H1 (cell line): Measurements from ENCODE around the gene ALPI. TPM values are rescaled to one million over a fixed set of nuclear protein-coding genes. Genes with fewer than 3 reads are reported as not detected.

Experiments used
- CTCF ChIA-PET: fragments of 300-600 bp; sonication (Branson Sonifier 250); formaldehyde crosslinking; loops from one replicate; lab custom pipeline; 2021; ENCODE audit not compliant: partially characterized antibody; lab: Charles Lee
- POLR2A ChIA-PET: fragments of 300-600 bp; sonication (Branson Sonifier 250); formaldehyde crosslinking; loops from one replicate; lab custom pipeline; 2021; ENCODE audit warnings: inconsistent platforms; ENCODE audit not compliant: partially characterized antibody; lab: Charles Lee
- DNase-seq, 2 experiments: peaks; one replicate each; pipeline versions ENCODE4 v3.0.0 to v3.0.0-alpha.2; 2010 to 2022; ENCODE audit warnings: low spot score in 2 of 2, low read depth in 1 of 2, mixed read lengths in 1 of 2
- FAIRE-seq: peaks from 2 replicates; lab custom pipeline; 2011; peaks lifted over from hg19 to GRCh38; lab: Jason Lieb, UNC
- H2AFZ ChIP-seq: 2 replicates; pipeline ENCODE4 v1.8.1; 2012; ENCODE audit warnings: low read length, inconsistent platforms
- H2AK5ac ChIP-seq: 2 replicates; pipeline ENCODE4 v1.6.1; 2013; ENCODE audit warnings: low read depth, low read length
- H2BK120ac ChIP-seq: replicated peaks from 2 replicates; pipeline ENCODE3; 2013; ENCODE audit warnings: low read depth, low read length, inconsistent platforms
- H2BK12ac ChIP-seq: 2 replicates; pipeline ENCODE4 v1.6.1; 2013; ENCODE audit warnings: low read depth, low read length
- H2BK15ac ChIP-seq: 2 replicates; pipeline ENCODE4 v1.6.1; 2013; ENCODE audit warnings: low read length
- H2BK20ac ChIP-seq: 2 replicates; pipeline ENCODE4 v1.6.1; 2013; ENCODE audit warnings: low read length
- H2BK5ac ChIP-seq: 2 replicates; pipeline ENCODE4 v1.6.1; 2013; ENCODE audit warnings: low read depth, low read length
- H3K14ac ChIP-seq: 2 replicates; pipeline ENCODE4 v1.6.1; 2013; ENCODE audit warnings: inconsistent platforms; ENCODE audit not compliant: insufficient read length
- H3K18ac ChIP-seq: 2 replicates; pipeline ENCODE4 v1.6.1; 2013; ENCODE audit warnings: low read length; ENCODE audit errors: extremely low read depth
- H3K23ac ChIP-seq: 2 replicates; pipeline ENCODE4 v1.6.1; 2013; ENCODE audit warnings: inconsistent platforms; ENCODE audit not compliant: insufficient read length
- H3K23me2 ChIP-seq: 2 replicates; pipeline ENCODE4 v1.6.1; 2013; ENCODE audit warnings: low read depth, low read length
- H3K27ac ChIP-seq: 2 replicates; pipeline ENCODE4 v1.6.1; 2011; ENCODE audit warnings: low read depth, low read length, inconsistent platforms
- H3K27me3 ChIP-seq, 4 experiments: replicated peaks in 1 of 4; 1 replicate in 1 of 4; 2 replicates in 3 of 4; pipeline versions ENCODE4 v1.6.1 to v1.8.1; 2011 to 2013; ENCODE audit warnings: low read length in 3 of 4, mild to moderate bottlenecking in 3 of 4, inconsistent platforms in 2 of 4, mixed read lengths in 2 of 4, moderate library complexity in 1 of 4; ENCODE audit not compliant: control insufficient read depth in 3 of 4, insufficient read depth in 3 of 4; ENCODE audit errors: extremely low read depth in 1 of 4
- H3K36me3 ChIP-seq, 4 experiments: 2 replicates each; pipeline versions ENCODE4 v1.6.1 to v1.8.1; 2011 to 2013; ENCODE audit warnings: mild to moderate bottlenecking in 4 of 4, low read length in 3 of 4, moderate library complexity in 2 of 4, control low read depth in 1 of 4, inconsistent platforms in 1 of 4; ENCODE audit not compliant: insufficient read depth in 4 of 4, control insufficient read depth in 2 of 4
- H3K4ac ChIP-seq: replicated peaks from 2 replicates; pipeline ENCODE3; 2013; ENCODE audit warnings: low read length, low read depth, mixed read lengths, inconsistent platforms; ENCODE audit not compliant: insufficient read length
- H3K4me1 ChIP-seq, 4 experiments: replicated peaks in 1 of 4; 1 replicate in 1 of 4; 2 replicates in 3 of 4; pipeline versions ENCODE4 v1.6.1 to v1.8.1; 2011 to 2013; ENCODE audit warnings: low read length in 3 of 4, inconsistent platforms in 2 of 4, mixed read lengths in 1 of 4; ENCODE audit not compliant: insufficient read depth in 4 of 4, control insufficient read depth in 3 of 4
- H3K4me2 ChIP-seq, 2 experiments: 2 replicates each; pipeline versions ENCODE4 v1.6.1 to v1.8.1; 2011 to 2013; ENCODE audit warnings: low read depth in 2 of 2, low read length in 2 of 2, control low read depth in 1 of 2, inconsistent platforms in 1 of 2, mild to moderate bottlenecking in 1 of 2; ENCODE audit not compliant: insufficient read depth in 1 of 2
- H3K4me3 ChIP-seq, 4 experiments: fragments of 200-600, 300-600 bp in 1 of 4; sonication (generic), shearing (Covaris generic), sonication (Bioruptor Twin) in 1 of 4; 2 replicates each; pipeline versions ENCODE4 v1.5.1 to v1.8.1; 2011 to 2016; ENCODE audit warnings: low read length in 4 of 4, low read depth in 3 of 4, control low read depth in 2 of 4, inconsistent platforms in 2 of 4, mild to moderate bottlenecking in 2 of 4, mixed read lengths in 1 of 4, moderate library complexity in 1 of 4; ENCODE audit not compliant: insufficient read depth in 2 of 4; ENCODE audit errors: extremely low read depth in 1 of 4
- H3K56ac ChIP-seq: replicated peaks from 2 replicates; pipeline ENCODE3; 2013; ENCODE audit warnings: low read depth, mild to moderate bottlenecking, mixed read lengths, low read length, inconsistent platforms; ENCODE audit not compliant: insufficient read length
- H3K79me1 ChIP-seq: 2 replicates; pipeline ENCODE4 v1.6.1; 2013; ENCODE audit warnings: low read depth, low read length, control low read depth
- H3K79me2 ChIP-seq, 2 experiments: 2 replicates each; pipeline versions ENCODE4 v1.6.1 to v1.8.1; 2012 to 2013; ENCODE audit warnings: low read length in 2 of 2, mild to moderate bottlenecking in 2 of 2, inconsistent platforms in 1 of 2; ENCODE audit not compliant: insufficient read depth in 2 of 2, control insufficient read depth in 1 of 2
- H3K9ac ChIP-seq, 4 experiments: replicated peaks in 1 of 4; 1 replicate in 1 of 4; 2 replicates in 3 of 4; pipeline versions ENCODE4 v1.6.1 to v1.8.1; 2011 to 2013; ENCODE audit warnings: low read depth in 3 of 4, low read length in 3 of 4, control low read depth in 2 of 4, mild to moderate bottlenecking in 2 of 4, moderate library complexity in 2 of 4, inconsistent platforms in 1 of 4; ENCODE audit errors: extremely low read depth in 1 of 4
- H3K9me3 ChIP-seq, 2 experiments: 2 replicates each; pipeline versions ENCODE4 v1.6.1 to v1.8.1; 2012 to 2013; ENCODE audit warnings: mild to moderate bottlenecking in 2 of 2, moderate library complexity in 2 of 2, control low read depth in 1 of 2, inconsistent platforms in 1 of 2, low read depth in 1 of 2, low read length in 1 of 2, mixed read lengths in 1 of 2; ENCODE audit not compliant: insufficient read depth in 2 of 2
- H4K20me1 ChIP-seq, 2 experiments: replicated peaks in 1 of 2; 2 replicates each; pipeline versions ENCODE3 to v1.8.1; 2011 to 2013; ENCODE audit warnings: inconsistent platforms in 2 of 2, low read length in 2 of 2, mild to moderate bottlenecking in 1 of 2; ENCODE audit not compliant: insufficient read depth in 2 of 2, control insufficient read depth in 1 of 2
- H4K5ac ChIP-seq: 2 replicates; pipeline ENCODE4 v1.6.1; 2013; ENCODE audit warnings: low read length, low read depth, mixed read lengths, inconsistent platforms; ENCODE audit not compliant: insufficient read length
- H4K8ac ChIP-seq: 2 replicates; pipeline ENCODE4 v1.8.0; 2013; ENCODE audit warnings: mild to moderate bottlenecking, moderate library complexity, low read length, inconsistent platforms; ENCODE audit not compliant: insufficient read depth; ENCODE audit errors: extremely low read depth
- H4K91ac ChIP-seq: replicated peaks from 2 replicates; pipeline ENCODE3; 2013; ENCODE audit warnings: low read length, mixed read lengths, inconsistent platforms; ENCODE audit not compliant: insufficient read length
- ASH2L ChIP-seq: fragments of 200-600, 300-600 bp; sonication (generic); IDR thresholded peaks from one replicate; pipeline ENCODE4 v1.7.1; 2017; ENCODE audit warnings: low read length
- CREB1 ChIP-seq: IDR thresholded peaks from 2 replicates; pipeline ENCODE4 v1.6.1; 2012; ENCODE audit warnings: inconsistent platforms
- EZH2 ChIP-seq: fragments of 200-600 bp; sonication (generic); IDR thresholded peaks from 2 replicates; pipeline ENCODE4 v1.7.1; 2012; ENCODE audit warnings: low read depth, mild to moderate bottlenecking, moderate library complexity, low read length, inconsistent platforms; ENCODE audit not compliant: severe bottlenecking
- GABPA ChIP-seq: IDR thresholded peaks from 2 replicates; pipeline ENCODE4 v1.6.1; 2011; ENCODE audit warnings: mild to moderate bottlenecking, low read length, moderate library complexity, borderline replicate concordance; ENCODE audit not compliant: insufficient read depth
- GTF2F1 ChIP-seq: IDR thresholded peaks from 2 replicates; pipeline ENCODE4 v1.6.1; 2012; ENCODE audit warnings: low read depth, low read length, improper control_type of control experiment, borderline replicate concordance
- KDM4A ChIP-seq: IDR thresholded peaks from one replicate; pipeline ENCODE4 v1.7.1; 2012; ENCODE audit warnings: low read depth, mild to moderate bottlenecking, moderate library complexity, low read length, inconsistent platforms; ENCODE audit not compliant: severe bottlenecking
- RBBP5 ChIP-seq: IDR thresholded peaks from 2 replicates; pipeline ENCODE4 v1.7.1; 2012; ENCODE audit warnings: low read depth, mild to moderate bottlenecking, inconsistent platforms, low read length, moderate library complexity, borderline replicate concordance
- SIRT6 ChIP-seq: IDR thresholded peaks from one replicate; pipeline ENCODE4 v1.7.1; 2012; ENCODE audit warnings: low read length, inconsistent platforms
- SRF ChIP-seq: IDR thresholded peaks from 2 replicates; pipeline ENCODE4 v1.6.1; 2011; ENCODE audit warnings: mild to moderate bottlenecking, low read depth, low read length, moderate library complexity
- TCF12 ChIP-seq: IDR thresholded peaks from 2 replicates; pipeline ENCODE4 v1.6.1; 2011; ENCODE audit warnings: low read depth, mild to moderate bottlenecking, low read length
- WGBS, 2 experiments: shearing (Covaris generic) in 1 of 2; methylation state at CpG; one replicate each; pipeline versions ENCODE4 v1.1.6 to v1.1.7; 2013 to 2015; ENCODE audit warnings: low lambda C conversion rate in 2 of 2, mixed read lengths in 2 of 2, inconsistent platforms in 1 of 2, low coverage in 1 of 2, missing lambda C conversion rate in 1 of 2; ENCODE audit not compliant: insufficient replicate concordance in 2 of 2, insufficient coverage in 1 of 2, insufficient read length in 1 of 2; ENCODE audit errors: extremely low coverage in 1 of 2, missing lambda C conversion rate in 1 of 2; 5-methylcytosine and 5-hydroxymethylcytosine counted together
- polyA plus RNA-seq, 7 experiments: library from polyadenylated mRNA; depleted of rRNA in 3 of 7; stranded (reverse) in 5 of 7; unstranded in 2 of 7; fragments of >200 nt in 5 of 7; fragments of 200-250 nt in 2 of 7; gene quantifications; 1 replicate in 5 of 7; 2 replicates in 1 of 7; 4 replicates in 1 of 7; pipeline versions ENCODE4 v1.2.1 to v1.2.3, GENCODE V29; 2011 to 2013; ENCODE audit warnings: missing spikeins in 2 of 7, mixed read lengths in 2 of 7
- total RNA-seq: library from RNA; stranded (reverse); fragmentation: NEBNext Ultra II Directional; extraction: Animal tissue kit (Norgen Biotek cat#: 25700); gene quantifications from 2 replicates; pipeline ENCODE4 v1.2.1, GENCODE V29; 2021
- TF ChIP-seq, protein P1 (sequence below): IDR thresholded peaks from 2 replicates; pipeline ENCODE4 v1.6.1; 2012; ENCODE audit warnings: inconsistent platforms

Gene ALPI
- total and polyA plus RNA-seq, 2 of the 8 experiments (the other 6 are each of a cell fraction or from before 2014, with no cell fraction given): not detected

GRCh38 chr2:232485757-232486557 is 30.0 kb downstream of the ALPI start:
- Histone ChIP-seq H4K5ac (no peak overlapping the region), H3K56ac (no peak overlapping the region), H3K23me2 (peaks cover 12% of the 10 kb centered on the region; the same call in 1 of the 2 replicates), H2BK20ac (no peak overlapping the region), H4K8ac (peak overlapping the region; percentile 83), H3K4me1 (peaks cover 0 to 40% (median 22%) of the 10 kb centered on the region in 4 experiments; a peak in 6 of 7 replicates), H3K4ac (no peak overlapping the region), H3K14ac (no peak overlapping the region), H3K18ac (peak overlapping the region; percentile 48), H2AK5ac (no peak overlapping the region), H2AFZ (no peak overlapping the region), H2BK120ac (no peak overlapping the region), H4K20me1 (peaks cover 6 to 13% of the 10 kb centered on the region in 2 experiments), H2BK15ac (no peak overlapping the region), H4K91ac (no peak overlapping the region), H3K27me3 (peaks cover 35 to 58% (median 50%) of the 10 kb centered on the region in 4 experiments), H3K36me3 (peaks cover 0 to 11% (median 0%) of the 10 kb centered on the region in 4 experiments; a peak in 1 of 8 replicates), H3K9ac (no peak overlapping the region), H3K4me3 (peak overlapping the region; percentile 26 to 62 (median 37)), H3K79me2 (no peaks in the 10 kb centered on the region), H3K79me1 (no peaks in the 10 kb centered on the region), H3K23ac (no peak overlapping the region), H3K9me3 (no peaks in the 10 kb centered on the region; a peak in 1 of 4 replicates), H2BK5ac (no peak overlapping the region), H3K4me2 (peak overlapping the region; percentile 56 to 79), H2BK12ac (no peak overlapping the region), H3K27ac (no peak overlapping the region)
- FAIRE-seq (no peak), DNase-seq (peak in 1 of 2 experiments; percentile 72)
- ChIA-PET CTCF (interaction anchor here (0.9 to 4.5 kb wide), 8 partner anchors 8 to 152 kb away, joined by 3 to 17 read pairs (median 3); no protein-coding TSS in a partner anchor), POLR2A (interaction anchor here (0.7 to 1.6 kb wide), 3 partner anchors 8 to 37 kb away, joined by 3 to 5 read pairs (median 4); no protein-coding TSS in a partner anchor)
- WGBS, 2 experiments: 6% methylated on average over 101 of the region's 111 CpGs; no CpG with 5 or more reads in 1 of the 2 experiments
- peak; percentile 65 for TF ChIP-seq CREB1
- no peak for TF ChIP-seq GTF2F1
- TF ChIP-seq GABPA: no peak
- TF ChIP-seq SRF: no peak
- TF ChIP-seq RBBP5: peak; percentile 48; the same call in 1 of the 2 replicates
- no peak for TF ChIP-seq TCF12
- TF ChIP-seq ASH2L: peak; percentile 28
- TF ChIP-seq, protein P1, sequence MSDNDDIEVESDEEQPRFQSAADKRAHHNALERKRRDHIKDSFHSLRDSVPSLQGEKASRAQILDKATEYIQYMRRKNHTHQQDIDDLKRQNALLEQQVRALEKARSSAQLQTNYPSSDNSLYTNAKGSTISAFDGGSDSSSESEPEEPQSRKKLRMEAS: peak; percentile 16; the same call in 1 of the 2 replicates
- peak; percentile 75 for TF ChIP-seq EZH2
- TF ChIP-seq KDM4A: peak; percentile 54
- no peak for TF ChIP-seq SIRT6
